ENCODE data around the gene CNIH3.
A peak's percentile ranks its signal among the peaks of the same experiment; 100 is the strongest.

Gene CNIH3

DNA sequence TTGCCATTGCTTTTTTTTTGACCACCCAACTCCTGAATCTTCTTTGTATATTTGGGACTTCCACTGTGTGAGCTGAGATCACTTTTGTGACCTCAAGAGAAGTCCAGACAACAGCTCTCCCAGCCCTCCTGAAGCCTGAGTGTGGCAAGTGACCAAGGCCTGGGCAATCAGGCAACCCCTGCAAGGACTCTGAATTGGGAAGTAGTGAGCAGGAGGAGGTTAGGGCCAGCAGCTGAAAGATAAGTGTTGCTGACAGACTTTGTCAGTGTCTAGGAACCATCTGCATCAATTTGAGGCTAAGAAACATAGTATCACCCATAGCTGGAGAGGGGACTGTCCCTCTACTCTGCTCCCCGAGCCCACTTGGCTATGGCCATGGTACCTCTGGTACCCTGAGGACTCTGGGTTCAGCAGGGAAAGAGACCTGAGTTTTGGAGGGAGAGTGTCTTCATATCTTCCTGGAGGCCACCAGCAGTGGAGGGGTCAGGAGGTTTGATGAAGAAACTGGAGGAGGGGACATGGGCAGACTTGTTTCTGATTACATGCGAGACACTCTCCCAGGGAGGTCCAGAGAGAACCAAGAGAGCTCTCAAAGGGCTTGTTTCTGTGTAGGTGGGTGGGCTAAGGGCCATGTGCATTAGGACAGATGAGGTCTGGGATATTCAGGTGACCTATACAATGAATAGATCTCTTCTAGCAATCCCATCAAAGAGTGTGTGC, 166.3 kb downstream of the CNIH3 start:
- in situ Hi-C loops (cut with HindIII; ENCODE audit: low sequenced_read_pairs), result no loop called here
- no peak for DNase-seq (ENCODE audit: low read depth, low spot score)
- no peak overlapping the region for H3K4me3 ChIP-seq (ENCODE audit: low read depth, low read length)
- TF ChIP-seq, protein P1, sequence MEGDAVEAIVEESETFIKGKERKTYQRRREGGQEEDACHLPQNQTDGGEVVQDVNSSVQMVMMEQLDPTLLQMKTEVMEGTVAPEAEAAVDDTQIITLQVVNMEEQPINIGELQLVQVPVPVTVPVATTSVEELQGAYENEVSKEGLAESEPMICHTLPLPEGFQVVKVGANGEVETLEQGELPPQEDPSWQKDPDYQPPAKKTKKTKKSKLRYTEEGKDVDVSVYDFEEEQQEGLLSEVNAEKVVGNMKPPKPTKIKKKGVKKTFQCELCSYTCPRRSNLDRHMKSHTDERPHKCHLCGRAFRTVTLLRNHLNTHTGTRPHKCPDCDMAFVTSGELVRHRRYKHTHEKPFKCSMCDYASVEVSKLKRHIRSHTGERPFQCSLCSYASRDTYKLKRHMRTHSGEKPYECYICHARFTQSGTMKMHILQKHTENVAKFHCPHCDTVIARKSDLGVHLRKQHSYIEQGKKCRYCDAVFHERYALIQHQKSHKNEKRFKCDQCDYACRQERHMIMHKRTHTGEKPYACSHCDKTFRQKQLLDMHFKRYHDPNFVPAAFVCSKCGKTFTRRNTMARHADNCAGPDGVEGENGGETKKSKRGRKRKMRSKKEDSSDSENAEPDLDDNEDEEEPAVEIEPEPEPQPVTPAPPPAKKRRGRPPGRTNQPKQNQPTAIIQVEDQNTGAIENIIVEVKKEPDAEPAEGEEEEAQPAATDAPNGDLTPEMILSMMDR (IDR thresholded peaks at IDR 0.05; ENCODE audit: low read depth, low read length), result no peak

DNA sequence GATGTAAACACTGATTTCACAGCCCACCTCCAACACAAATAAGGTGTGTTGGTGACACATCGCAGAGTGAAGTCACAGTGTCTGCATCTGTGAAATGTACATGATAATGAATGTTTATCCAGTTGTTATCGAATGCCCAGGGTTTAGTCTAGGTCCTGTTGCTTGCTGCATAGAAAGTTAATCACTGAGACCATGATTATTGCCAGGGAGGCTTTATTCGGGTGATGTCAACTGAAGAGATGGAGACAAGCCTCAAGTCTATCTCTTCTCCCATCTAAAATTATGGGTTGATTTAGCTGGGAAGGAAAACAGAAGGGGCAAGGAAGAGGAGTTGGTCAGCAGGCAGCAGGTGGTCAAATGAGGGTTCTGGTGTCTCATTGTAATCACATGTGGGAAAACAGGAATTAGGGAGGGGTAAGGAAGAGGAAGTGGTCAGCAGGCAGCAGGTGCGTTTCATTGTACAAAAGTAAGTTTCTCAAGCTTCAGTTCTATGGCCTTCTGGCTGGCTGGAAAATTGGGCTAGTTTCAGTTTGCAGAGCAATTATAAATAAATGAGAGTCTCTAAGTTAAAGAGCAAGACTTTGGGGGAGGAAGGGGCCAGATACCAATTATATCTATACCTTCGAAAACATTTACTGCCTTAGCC, 167.0 kb downstream of the CNIH3 start:
- TF ChIP-seq, protein P1 (IDR thresholded peaks at IDR 0.05; ENCODE audit: low read depth, low read length), result no peak
- DNase-seq (ENCODE audit: low read depth, low spot score), result no peak
- no peak overlapping the region for H3K4me3 ChIP-seq (ENCODE audit: low read depth, low read length)
- in situ Hi-C loops (cut with HindIII; ENCODE audit: low sequenced_read_pairs), result no loop called here

DNA sequence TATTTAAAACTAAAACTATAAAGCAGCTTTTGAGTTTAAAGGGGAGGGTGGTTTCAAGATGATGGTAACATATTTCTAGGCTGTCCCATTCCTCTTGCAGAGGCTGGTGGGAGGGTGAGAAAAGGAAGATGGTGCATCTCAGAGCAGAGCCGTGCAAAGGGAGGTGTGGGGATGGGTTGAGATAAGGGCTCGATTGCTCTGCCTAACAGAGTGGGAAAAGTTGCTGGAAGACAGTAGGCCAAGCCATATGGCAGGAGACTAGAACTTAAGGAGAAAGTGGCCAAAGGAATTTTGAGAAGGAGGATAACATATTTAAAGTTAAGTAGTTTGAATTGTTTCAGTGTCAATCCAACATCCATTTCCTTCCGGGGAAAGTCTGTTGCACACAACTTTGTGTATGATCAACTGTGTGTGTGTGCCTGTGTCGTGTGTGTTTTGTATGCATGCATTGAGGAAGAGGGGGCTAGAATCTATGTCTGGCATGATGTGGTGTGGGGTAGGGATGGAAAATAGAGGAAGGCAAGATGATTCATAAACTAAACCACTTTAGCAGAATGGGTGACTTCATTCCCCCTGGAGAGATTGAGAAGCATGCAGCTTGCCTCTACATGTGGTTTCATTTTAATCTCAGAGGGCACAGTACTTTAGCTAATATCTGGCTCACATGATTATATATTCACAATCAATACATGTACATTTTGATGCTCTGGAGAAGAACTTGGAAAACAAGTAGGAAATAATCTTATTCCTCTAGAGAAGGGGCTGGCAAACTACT, 168.3 kb downstream of the CNIH3 start:
- peak; percentile 69 for DNase-seq (ENCODE audit: low read depth, low spot score)
- no peak overlapping the region for H3K4me3 ChIP-seq (ENCODE audit: low read depth, low read length)
- TF ChIP-seq, protein P1 (IDR thresholded peaks at IDR 0.05; ENCODE audit: low read depth, low read length), result no peak
- in situ Hi-C loops (cut with HindIII; ENCODE audit: low sequenced_read_pairs), result no loop called here

DNA sequence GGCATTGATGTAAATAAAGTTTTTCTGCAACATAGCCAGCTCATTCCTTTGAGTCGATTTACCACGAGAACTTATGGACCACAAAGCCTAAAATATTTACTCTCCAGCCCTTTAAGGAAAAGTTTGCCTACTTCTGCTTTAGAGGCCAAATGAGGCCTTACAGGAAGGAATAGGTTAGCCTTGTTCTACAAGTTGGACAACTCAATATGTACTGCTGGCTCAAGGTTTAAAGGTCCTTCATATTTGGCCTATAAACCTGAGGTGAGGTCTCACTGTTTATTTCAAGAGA, 168.9 kb downstream of the CNIH3 start:
- TF ChIP-seq, protein P1 (IDR thresholded peaks at IDR 0.05; ENCODE audit: low read depth, low read length), result no peak
- in situ Hi-C loops (cut with HindIII; ENCODE audit: low sequenced_read_pairs), result no loop called here
- H3K4me3 ChIP-seq (ENCODE audit: low read depth, low read length), result no peak overlapping the region
- DNase-seq (ENCODE audit: low read depth, low spot score), result no peak

DNA sequence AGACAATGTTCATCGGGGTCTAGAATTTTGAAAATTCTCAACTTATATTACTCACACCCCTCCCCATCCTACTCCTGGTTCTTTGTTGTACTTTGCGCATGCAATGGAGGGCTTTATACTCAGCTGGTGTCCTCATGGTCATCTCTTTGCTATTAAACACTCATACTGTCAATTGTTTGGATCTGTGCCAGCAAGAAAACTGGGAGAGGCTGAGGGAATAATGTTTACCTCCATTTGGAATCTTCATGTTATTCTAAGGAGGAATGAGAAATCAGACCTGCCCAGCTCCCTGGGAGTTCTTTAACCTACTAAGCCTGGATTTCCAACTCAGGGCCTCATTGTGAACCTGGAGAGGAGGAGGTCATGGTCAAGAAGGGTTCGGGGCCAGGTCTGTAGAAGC, 169.5 kb downstream of the CNIH3 start:
- H3K4me3 ChIP-seq (ENCODE audit: low read depth, low read length), result no peak overlapping the region
- no peak for DNase-seq (ENCODE audit: low read depth, low spot score)
- in situ Hi-C loops (cut with HindIII; ENCODE audit: low sequenced_read_pairs), result no loop called here
- TF ChIP-seq, protein P1 (IDR thresholded peaks at IDR 0.05; ENCODE audit: low read depth, low read length), result no peak

DNA sequence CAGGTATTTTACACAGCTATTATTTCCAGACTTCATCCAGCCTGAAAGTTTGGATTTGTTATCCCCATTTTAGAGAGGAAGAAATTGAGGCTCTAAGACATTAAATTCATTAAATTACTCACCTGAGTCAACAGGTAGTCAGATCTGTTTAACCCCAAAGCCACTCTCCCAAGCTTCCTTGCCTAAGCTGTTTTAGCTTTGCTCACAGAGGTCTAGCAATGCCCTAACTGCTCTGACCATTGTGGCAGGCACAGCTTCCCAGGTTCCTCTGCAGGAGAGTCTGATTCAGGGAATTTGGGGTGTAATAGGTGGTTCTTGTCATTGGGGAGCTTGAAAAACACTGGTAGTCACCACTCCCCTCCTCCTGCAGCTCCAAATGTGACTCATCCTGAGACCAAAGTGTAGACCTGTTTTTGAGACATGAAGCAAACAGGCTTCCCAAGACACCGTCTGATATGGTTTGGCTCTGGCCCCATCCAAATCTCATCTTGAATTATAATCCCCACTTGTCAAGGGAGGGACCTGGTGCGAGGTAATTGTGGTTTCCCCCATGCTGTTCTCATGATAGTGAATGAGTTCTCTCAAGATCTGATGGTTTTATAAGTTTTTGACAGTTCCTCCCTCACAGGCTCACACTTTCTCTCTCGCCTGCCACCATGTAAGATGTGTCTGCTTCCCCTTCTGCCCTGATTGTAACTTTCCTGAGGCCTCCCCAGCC, 170.6 kb downstream of the CNIH3 start:
- in situ Hi-C loops (cut with HindIII; ENCODE audit: low sequenced_read_pairs), result no loop called here
- no peak overlapping the region for H3K4me3 ChIP-seq (ENCODE audit: low read depth, low read length)
- DNase-seq (ENCODE audit: low read depth, low spot score), result peak; percentile 70
- TF ChIP-seq, protein P1 (IDR thresholded peaks at IDR 0.05; ENCODE audit: low read depth, low read length), result no peak

Measured in astrocyte of the spinal cord (primary cell).